Liver (tissue), 2 donors: ENCODE data around the gene NINJ2.

Source experiments
- CTCF ChIP-seq: fragments of 150-350 bp; IDR thresholded peaks from 2 replicates; pipeline ENCODE4 v1.5.1; 2017; ENCODE audit warnings: improper control_type of control experiment, low read depth, low read length; ENCODE audit not compliant: missing input control
- MAX ChIP-seq: IDR thresholded peaks from 2 replicates; pipeline ENCODE4 v1.6.1; 2016; ENCODE audit warnings: antibody characterized with exemption
- donor health status: healthy.

GRCh38 chr12:638953-639557 is 24.2 kb downstream of the NINJ2 start:
- TF ChIP-seq CTCF (no peak), MAX (peak; percentile 18)
